ENCODE results near the gene RASA1.

GRCh38 chr5:87302061-87302460, 34.4 kb downstream of the RASA1 start:
- TF ChIP-seq POLR2A (IDR thresholded peaks at IDR 0.05): no peak
- TF ChIP-seq EP300 (IDR thresholded peaks at IDR 0.05): no peak
- TF ChIP-seq, protein P1, sequence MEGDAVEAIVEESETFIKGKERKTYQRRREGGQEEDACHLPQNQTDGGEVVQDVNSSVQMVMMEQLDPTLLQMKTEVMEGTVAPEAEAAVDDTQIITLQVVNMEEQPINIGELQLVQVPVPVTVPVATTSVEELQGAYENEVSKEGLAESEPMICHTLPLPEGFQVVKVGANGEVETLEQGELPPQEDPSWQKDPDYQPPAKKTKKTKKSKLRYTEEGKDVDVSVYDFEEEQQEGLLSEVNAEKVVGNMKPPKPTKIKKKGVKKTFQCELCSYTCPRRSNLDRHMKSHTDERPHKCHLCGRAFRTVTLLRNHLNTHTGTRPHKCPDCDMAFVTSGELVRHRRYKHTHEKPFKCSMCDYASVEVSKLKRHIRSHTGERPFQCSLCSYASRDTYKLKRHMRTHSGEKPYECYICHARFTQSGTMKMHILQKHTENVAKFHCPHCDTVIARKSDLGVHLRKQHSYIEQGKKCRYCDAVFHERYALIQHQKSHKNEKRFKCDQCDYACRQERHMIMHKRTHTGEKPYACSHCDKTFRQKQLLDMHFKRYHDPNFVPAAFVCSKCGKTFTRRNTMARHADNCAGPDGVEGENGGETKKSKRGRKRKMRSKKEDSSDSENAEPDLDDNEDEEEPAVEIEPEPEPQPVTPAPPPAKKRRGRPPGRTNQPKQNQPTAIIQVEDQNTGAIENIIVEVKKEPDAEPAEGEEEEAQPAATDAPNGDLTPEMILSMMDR (IDR thresholded peaks at IDR 0.05): no peak
- TF ChIP-seq POLR2AphosphoS5 (IDR thresholded peaks at IDR 0.05): no peak
